B cell (primary cell): Measurements from ENCODE around the gene LRRC72. TPM values are rescaled to one million over a fixed set of nuclear protein-coding genes. Genes with fewer than 3 reads are reported as not detected.

Experiments
- ATAC-seq: fragments of 200-7000 bp; cut with Tn5 transposase; one replicate; pipeline ENCODE4 v1.10.0; 2021; ENCODE audit warnings: low read depth, mild to moderate bottlenecking, moderate number of reproducible peaks, moderate library complexity
- CTCF ChIA-PET: fragments of 350-600 bp; sonication (Branson Sonifier 250); formaldehyde crosslinking; loops from one replicate; lab custom pipeline; 2021; ENCODE audit warnings: antibody characterized with exemption, inconsistent platforms; lab: Charles Lee
- POLR2A ChIA-PET: fragments of 350-600 bp; sonication (Branson Sonifier 250); formaldehyde crosslinking; loops from one replicate; lab custom pipeline; 2021; ENCODE audit warnings: antibody characterized with exemption; lab: Charles Lee
- DNase-seq: peaks from one replicate; pipeline ENCODE4 v3.0.0; 2013
- H2AFZ ChIP-seq: 2 replicates; pipeline ENCODE4 v1.6.1; 2012; ENCODE audit warnings: mild to moderate bottlenecking, low read depth, low read length; ENCODE audit not compliant: insufficient read depth, poor library complexity, severe bottlenecking
- H3K27ac ChIP-seq, 2 donors: 1 replicate in 1 of 2; 2 replicates in 1 of 2; pipeline ENCODE4 v1.5.1; 2012 to 2013; ENCODE audit warnings: low read length in 2 of 2, mild to moderate bottlenecking in 2 of 2, moderate library complexity in 1 of 2
- H3K27me3 ChIP-seq, 4 experiments: fragments of 200-600 bp in 1 of 4; sonication (generic) in 1 of 4; replicated peaks in 1 of 4; 1 replicate in 2 of 4; 2 replicates in 2 of 4; pipeline versions ENCODE4 v1.6.1 to v1.7.0; 2013 to 2016; ENCODE audit warnings: low read length in 3 of 4, mild to moderate bottlenecking in 2 of 4, mixed read lengths in 1 of 4, moderate library complexity in 1 of 4; ENCODE audit not compliant: insufficient read depth in 4 of 4, control insufficient read depth in 3 of 4; ENCODE audit errors: control extremely low read depth in 1 of 4
- H3K36me3 ChIP-seq, 2 experiments: replicated peaks in 1 of 2; 1 replicate in 1 of 2; 2 replicates in 1 of 2; pipeline versions ENCODE4 v1.6.1 to v1.7.1; 2013; ENCODE audit warnings: low read length in 1 of 2; ENCODE audit not compliant: insufficient read depth in 2 of 2, control insufficient read depth in 1 of 2; ENCODE audit errors: control extremely low read depth in 1 of 2, extremely low read depth in 1 of 2
- H3K4me1 ChIP-seq, 2 donors: fragments of 200-600 bp in 1 of 2; sonication (generic) in 1 of 2; 1 replicate in 1 of 2; 2 replicates in 1 of 2; pipeline versions ENCODE4 v1.5.1 to v1.6.1; 2013 to 2017; ENCODE audit warnings: low read length in 2 of 2; ENCODE audit not compliant: control insufficient read depth in 2 of 2, insufficient read depth in 2 of 2
- H3K4me2 ChIP-seq: replicated peaks from 2 replicates; pipeline ENCODE3; 2012; ENCODE audit warnings: mild to moderate bottlenecking, low read depth, low read length; ENCODE audit not compliant: poor library complexity, severe bottlenecking
- H3K4me3 ChIP-seq, 5 experiments: fragments of 200-600 bp in 1 of 5; sonication (generic) in 1 of 5; 1 replicate in 3 of 5; 2 replicates in 2 of 5; pipeline versions ENCODE4 v1.5.1 to v1.7.0; 2011 to 2016; ENCODE audit warnings: low read length in 4 of 5, mild to moderate bottlenecking in 4 of 5, low read depth in 2 of 5, control low read depth in 1 of 5, moderate library complexity in 1 of 5; ENCODE audit not compliant: insufficient read depth in 1 of 5; ENCODE audit errors: control extremely low read depth in 1 of 5, extremely low read depth in 1 of 5
- H3K79me2 ChIP-seq: fragments of 200-600 bp; sonication (generic); one replicate; pipeline ENCODE4 v1.6.0; 2016; ENCODE audit warnings: low read length; ENCODE audit not compliant: control insufficient read depth, insufficient read depth
- H3K9ac ChIP-seq: fragments of 200-600 bp; sonication (generic); 2 replicates; pipeline ENCODE4 v1.6.1; 2017; ENCODE audit warnings: mild to moderate bottlenecking, low read length, moderate library complexity
- H3K9me3 ChIP-seq, 3 donors: one replicate each; pipeline versions ENCODE4 v1.6.1 to v1.7.1; 2013; ENCODE audit warnings: low read length in 2 of 3; ENCODE audit not compliant: control insufficient read depth in 2 of 3, insufficient read depth in 1 of 3; ENCODE audit errors: control extremely low read depth in 1 of 3
- H4K20me1 ChIP-seq: 2 replicates; pipeline ENCODE4 v1.6.0; 2012; ENCODE audit warnings: mild to moderate bottlenecking, low read length; ENCODE audit not compliant: insufficient read depth, control insufficient read depth, poor library complexity, severe bottlenecking
- H3K27ac Mint-ChIP-seq: one replicate; pipeline ENCODE4 v1.8.0; 2021; ENCODE audit warnings: mixed read lengths
- H3K27me3 Mint-ChIP-seq: one replicate; pipeline ENCODE4 v1.8.0; 2021; ENCODE audit warnings: mixed read lengths
- H3K4me1 Mint-ChIP-seq: one replicate; pipeline ENCODE4 v1.8.0; 2021; ENCODE audit warnings: mixed read lengths
- H3K4me3 Mint-ChIP-seq: one replicate; pipeline ENCODE4 v1.8.0; 2021; ENCODE audit warnings: mixed read lengths
- H3K9me3 Mint-ChIP-seq: one replicate; pipeline ENCODE4 v1.8.0; 2022; ENCODE audit warnings: mixed read lengths; ENCODE audit not compliant: insufficient read depth
- CTCF ChIP-seq: fragments of 200-600 bp; IDR thresholded peaks from one replicate; pipeline ENCODE4 v1.8.0; 2022; ENCODE audit warnings: antibody characterized with exemption, mild to moderate bottlenecking
- EZH2 ChIP-seq: IDR thresholded peaks from 2 replicates; pipeline ENCODE4 v1.6.1; 2012; ENCODE audit warnings: borderline replicate concordance, low read depth, mild to moderate bottlenecking, moderate library complexity, low read length; ENCODE audit not compliant: insufficient read depth, poor library complexity, severe bottlenecking
- WGBS: methylation state at CpG from one replicate; pipeline ENCODE4 v1.1.5; 2013; ENCODE audit warnings: missing lambda C conversion rate; ENCODE audit not compliant: insufficient coverage; 5-methylcytosine and 5-hydroxymethylcytosine counted together
- intact Hi-C: fragments of 100-400 bp; cut with micrococcal nuclease; formaldehyde crosslinking; loops from one replicate; pipeline ENCODE4 v1.10.0; 2022
- polyA plus RNA-seq: library from polyadenylated mRNA; depleted of rRNA; stranded (reverse); fragments of >200 nt; gene quantifications from 2 replicates; pipeline ENCODE4 v1.2.3, GENCODE V29; 2012
- total RNA-seq, 2 donors: library from RNA; stranded (reverse); fragments of 120-200 nt in 1 of 2; gene quantifications; 1 replicate in 1 of 2; 2 replicates in 1 of 2; pipeline versions ENCODE4 v1.2.3 to v1.2.4, GENCODE V29; 2013 to 2022

LRRC72 gene
- total and polyA plus RNA-seq, 2 donors (not counting 1 experiment from before 2014, with no cell fraction given): not detected

- TF ChIP-seq EZH2 (no peak), CTCF (no peak)
- POLR2A ChIA-PET: no interaction called here
- Histone ChIP-seq H3K4me1 (no peaks in the 10 kb centered on the region), H3K79me2 (no peaks in the 10 kb centered on the region), H4K20me1 (no peaks in the 10 kb centered on the region), H2AFZ (no peak overlapping the region), H3K9me3 (no peaks in the 10 kb centered on the region), H3K27ac (no peak overlapping the region), H3K27me3 (peaks cover 0 to 3% (median 0%) of the 10 kb centered on the region in 4 experiments), H3K36me3 (no peaks in the 10 kb centered on the region), H3K4me3 (no peak overlapping the region), H3K9ac (no peak overlapping the region), H3K4me2 (no peak overlapping the region)
- 83% methylated on average over 3 of the region's 7 CpGs for WGBS
- CTCF ChIA-PET: no interaction called here
- Mint-ChIP-seq H3K27ac (no peak overlapping the region), H3K4me1 (no peaks in the 10 kb centered on the region), H3K9me3 (no peaks in the 10 kb centered on the region), H3K27me3 (peaks cover 3% of the 10 kb centered on the region), H3K4me3 (no peak overlapping the region)
- ATAC-seq (no peak), DNase-seq (no peak)
- intact Hi-C loops: no loop called here
These were observed 47.0 kb upstream of the LRRC72 start for GRCh38 chr7:16479591-16479990.

- no peak for DNase-seq
- Histone ChIP-seq H2AFZ (no peak overlapping the region), H3K9ac (no peak overlapping the region), H3K4me3 (no peak overlapping the region), H3K27ac (no peak overlapping the region), H3K4me1 (no peaks in the 10 kb centered on the region), H3K9me3 (no peaks in the 10 kb centered on the region), H3K4me2 (no peak overlapping the region), H4K20me1 (no peaks in the 10 kb centered on the region), H3K27me3 (no peaks in the 10 kb centered on the region), H3K36me3 (no peaks in the 10 kb centered on the region), H3K79me2 (no peaks in the 10 kb centered on the region)
- no peaks in the 10 kb centered on the region for H3K9me3 Mint-ChIP-seq
- no peak for ATAC-seq
- H3K27ac Mint-ChIP-seq: no peak overlapping the region
- intact Hi-C loops: no loop called here
- 88% methylated on average over 3 of the region's 4 CpGs for WGBS
- H3K4me3 Mint-ChIP-seq: no peak overlapping the region
- no peaks in the 10 kb centered on the region for H3K27me3 Mint-ChIP-seq
- no peak for TF ChIP-seq CTCF
- no peak for TF ChIP-seq EZH2
- POLR2A ChIA-PET: no interaction called here
- H3K4me1 Mint-ChIP-seq: no peaks in the 10 kb centered on the region
- CTCF ChIA-PET: no interaction called here
These were observed 42.0 kb upstream of the LRRC72 start for GRCh38 chr7:16484453-16485158.
